NCI-H748 (cell line): ENCODE data around the gene CADPS.
"Not testable (repeated sequence)": the region's sequence is repeated elsewhere in the genome, so short reads cannot be mapped to it uniquely, and the experiment has no call there.

Source experiments
- DNase-seq: peaks from one replicate; lab custom pipeline; 2025; ENCODE audit not compliant: unreplicated experiment; lab: John Stamatoyannopoulos, UW

CADPS gene

GRCh38 chr3:62602987-62603386, 272.2 kb downstream of the CADPS start:
- DNase-seq, result no peak

- DNase-seq, result peak; percentile 2
Observed at GRCh38 chr3:62602129-62602770, 273.0 kb downstream of the CADPS start.

GRCh38 chr3:62601238-62602070, 273.8 kb downstream of the CADPS start:
- no peak for DNase-seq

- DNase-seq, result no peak
Observed at GRCh38 chr3:62600033-62600432, 275.2 kb downstream of the CADPS start.

- no peak for DNase-seq
Observed at GRCh38 chr3:62597491-62597890, 277.7 kb downstream of the CADPS start.

GRCh38 chr3:62592408-62592807, 282.8 kb downstream of the CADPS start:
- DNase-seq, result no peak

GRCh38 chr3:62589078-62589477, 286.1 kb downstream of the CADPS start:
- DNase-seq, result no peak

GRCh38 chr3:62587579-62588031, 287.6 kb downstream of the CADPS start:
- no peak for DNase-seq

GRCh38 chr3:62587169-62587568, 288.0 kb downstream of the CADPS start:
- no peak for DNase-seq

GRCh38 chr3:62586356-62586755, 288.9 kb downstream of the CADPS start:
- DNase-seq, result no peak

GRCh38 chr3:62585861-62586260, 289.4 kb downstream of the CADPS start:
- DNase-seq, result no peak

- DNase-seq, result no peak
Observed at GRCh38 chr3:62584636-62585035, 290.6 kb downstream of the CADPS start.

- DNase-seq, result peak; percentile 34
Observed at GRCh38 chr3:62582495-62583172, 292.6 kb downstream of the CADPS start.

- not testable (repeated sequence) for DNase-seq
Observed at GRCh38 chr3:62580485-62580884, 294.7 kb downstream of the CADPS start.

- no peak for DNase-seq
Observed at GRCh38 chr3:62577153-62577552, 298.1 kb downstream of the CADPS start.

GRCh38 chr3:62574266-62574898, 300.8 kb downstream of the CADPS start:
- no peak for DNase-seq

GRCh38 chr3:62571916-62572315, 303.3 kb downstream of the CADPS start:
- DNase-seq, result no peak

- no peak for DNase-seq
Observed at GRCh38 chr3:62570888-62571287, 304.3 kb downstream of the CADPS start.

GRCh38 chr3:62569609-62570008, 305.6 kb downstream of the CADPS start:
- no peak for DNase-seq

GRCh38 chr3:62567097-62568021, 307.9 kb downstream of the CADPS start:
- no peak for DNase-seq
